Body of pancreas (tissue), 4 donors: Measurements from ENCODE around the gene BZW2. TPM values are rescaled to one million over a fixed set of nuclear protein-coding genes. Genes with fewer than 3 reads are reported as not detected.

Experiments
- ATAC-seq: fragments of 150-250 bp; one replicate; pipeline ENCODE4 v1.9.1; 2016
- DNase-seq, 4 donors: peaks; one replicate each; pipeline ENCODE4 v3.0.0-alpha.2; 2019
- H3K27ac ChIP-seq, 4 donors: fragments of 200-600 bp; sonication (generic); 1 replicate in 3 of 4; 2 replicates in 1 of 4; pipeline versions ENCODE4 v1.5.1 to v1.6.1; 2016 to 2019; ENCODE audit warnings: mild to moderate bottlenecking in 1 of 4, mixed read lengths in 1 of 4, moderate library complexity in 1 of 4
- H3K27me3 ChIP-seq, 2 donors: fragments of 200-600 bp; sonication (generic); one replicate each; pipeline ENCODE4 v1.6.0; 2016; ENCODE audit warnings: mild to moderate bottlenecking in 1 of 2
- H3K36me3 ChIP-seq, 2 donors: fragments of 200-600 bp; sonication (generic); replicated peaks in 1 of 2; 2 replicates each; pipeline ENCODE4 v1.5.1; 2016; ENCODE audit warnings: low read depth in 2 of 2; ENCODE audit not compliant: insufficient read depth in 1 of 2
- H3K4me1 ChIP-seq: fragments of 200-600 bp; sonication (generic); one replicate; pipeline ENCODE4 v1.6.0; 2016
- H3K4me3 ChIP-seq, 2 donors: fragments of 200-600 bp; sonication (generic); 1 replicate in 1 of 2; 2 replicates in 1 of 2; pipeline ENCODE4 v1.5.1; 2016 to 2019
- H3K9me3 ChIP-seq, 3 donors: fragments of 200-600 bp; sonication (generic); 1 replicate in 2 of 3; 2 replicates in 1 of 3; pipeline ENCODE4 v1.5.1; 2016
- CTCF ChIP-seq, 7 experiments: fragments of 450-650 bp in 4 of 7; fragments of 200-600 bp in 3 of 7; sonication (generic) in 3 of 7; IDR thresholded peaks; one replicate each; pipeline ENCODE4 v1.5.1; 2016 to 2019; ENCODE audit warnings: antibody characterized with exemption in 7 of 7
- POLR2A ChIP-seq, 3 donors: fragments of 450-650 bp; IDR thresholded peaks; one replicate each; pipeline ENCODE4 v1.6.1; 2016; ENCODE audit warnings: antibody characterized with exemption in 3 of 3, mild to moderate bottlenecking in 2 of 3
- WGBS, 2 donors: methylation state at CpG; one replicate each; pipeline ENCODE4 v1.1.5; 2017; 5-methylcytosine and 5-hydroxymethylcytosine counted together
- intact Hi-C: fragments of 100-400 bp; cut with DNase I; formaldehyde crosslinking; loops from one replicate; pipeline ENCODE4 v1.15.1; 2023
- total RNA-seq, 2 donors: library from RNA; depleted of rRNA; stranded (reverse); fragments of >200 nt; gene quantifications; one replicate each; pipeline ENCODE4 v1.1.0, GENCODE V29; 2016

Gene BZW2
- total RNA-seq, 2 donors from 2014 or later = 27.0 to 41.5 TPM

- H3K9me3 ChIP-seq = no peaks in the 10 kb centered on the region
- no peaks in the 10 kb centered on the region for H3K27me3 ChIP-seq
- H3K4me3 ChIP-seq = no peak overlapping the region
- no peaks in the 10 kb centered on the region for H3K36me3 ChIP-seq
- no peak for DNase-seq
- intact Hi-C loops = no loop called here
- H3K27ac ChIP-seq = no peak overlapping the region
- no peak for TF ChIP-seq CTCF (IDR thresholded peaks at IDR 0.05)
- no peak for TF ChIP-seq POLR2A (IDR thresholded peaks at IDR 0.05)
- no peak for ATAC-seq
- 96 to 100% methylated on average over 4 of the region's 4 CpGs for WGBS, 2 donors
- H3K4me1 ChIP-seq = no peaks in the 10 kb centered on the region
Observed at GRCh38 chr7:16712916-16713315, 66.9 kb downstream of the BZW2 start.

- TF ChIP-seq CTCF (IDR thresholded peaks at IDR 0.05) (no peak), POLR2A (IDR thresholded peaks at IDR 0.05) (no peak)
- DNase-seq = no peak
- H3K36me3 ChIP-seq = no peaks in the 10 kb centered on the region
- H3K4me3 ChIP-seq = no peak overlapping the region
- intact Hi-C loops = no loop called here
- H3K9me3 ChIP-seq = no peaks in the 10 kb centered on the region
- H3K27me3 ChIP-seq = no peaks in the 10 kb centered on the region
- no peaks in the 10 kb centered on the region for H3K4me1 ChIP-seq
- ATAC-seq = no peak
- H3K27ac ChIP-seq = no peak overlapping the region
Observed at GRCh38 chr7:16715928-16716327, 69.9 kb downstream of the BZW2 start.

GRCh38 chr7:16718111-16718656 is 72.2 kb downstream of the BZW2 start:
- Histone ChIP-seq H3K4me1 (no peaks in the 10 kb centered on the region), H3K27ac (no peak overlapping the region), H3K9me3 (no peaks in the 10 kb centered on the region), H3K27me3 (no peaks in the 10 kb centered on the region), H3K4me3 (no peak overlapping the region), H3K36me3 (no peaks in the 10 kb centered on the region)
- WGBS, 2 donors = 84 to 92% methylated on average over 3 of the region's 3 CpGs
- DNase-seq = no peak
- intact Hi-C loops = no loop called here
- TF ChIP-seq POLR2A (IDR thresholded peaks at IDR 0.05) (no peak), CTCF (IDR thresholded peaks at IDR 0.05) (no peak)
- ATAC-seq = no peak

- H3K9me3 ChIP-seq = no peaks in the 10 kb centered on the region
- no peak overlapping the region for H3K4me3 ChIP-seq
- no peaks in the 10 kb centered on the region for H3K27me3 ChIP-seq
- WGBS, 2 donors = 91 to 97% methylated on average over 1 of the region's 1 CpG
- DNase-seq (no peak), ATAC-seq (no peak)
- no peak overlapping the region for H3K27ac ChIP-seq
- H3K36me3 ChIP-seq = no peaks in the 10 kb centered on the region
- no peak for TF ChIP-seq POLR2A (IDR thresholded peaks at IDR 0.05)
- TF ChIP-seq CTCF (IDR thresholded peaks at IDR 0.05) = no peak
- peaks cover 3% of the 10 kb centered on the region for H3K4me1 ChIP-seq
- intact Hi-C loops = no loop called here
Observed at GRCh38 chr7:16719699-16720098, 73.7 kb downstream of the BZW2 start.

GRCh38 chr7:16721541-16721940 is 75.6 kb downstream of the BZW2 start:
- TF ChIP-seq POLR2A (IDR thresholded peaks at IDR 0.05) (no peak), CTCF (IDR thresholded peaks at IDR 0.05) (no peak)
- Histone ChIP-seq H3K4me1 (peaks cover 3% of the 10 kb centered on the region), H3K36me3 (no peaks in the 10 kb centered on the region), H3K27ac (no peak overlapping the region), H3K27me3 (no peaks in the 10 kb centered on the region), H3K9me3 (no peaks in the 10 kb centered on the region), H3K4me3 (no peak overlapping the region)
- intact Hi-C loops = no loop called here
- DNase-seq (no peak), ATAC-seq (no peak)
- WGBS, 2 donors = 83 to 86% methylated on average over 4 of the region's 4 CpGs
